ENCODE measurements around the gene MARF1. TPM values are rescaled to one million over a fixed set of nuclear protein-coding genes. Genes with fewer than 3 reads are reported as not detected.
"Not testable (repeated sequence)": the region's sequence is repeated elsewhere in the genome, so short reads cannot be mapped to it uniquely, and the experiment has no call there.

Gene MARF1
- total RNA-seq, 1 donor from 2014 or later = 50.8 TPM

DNA sequence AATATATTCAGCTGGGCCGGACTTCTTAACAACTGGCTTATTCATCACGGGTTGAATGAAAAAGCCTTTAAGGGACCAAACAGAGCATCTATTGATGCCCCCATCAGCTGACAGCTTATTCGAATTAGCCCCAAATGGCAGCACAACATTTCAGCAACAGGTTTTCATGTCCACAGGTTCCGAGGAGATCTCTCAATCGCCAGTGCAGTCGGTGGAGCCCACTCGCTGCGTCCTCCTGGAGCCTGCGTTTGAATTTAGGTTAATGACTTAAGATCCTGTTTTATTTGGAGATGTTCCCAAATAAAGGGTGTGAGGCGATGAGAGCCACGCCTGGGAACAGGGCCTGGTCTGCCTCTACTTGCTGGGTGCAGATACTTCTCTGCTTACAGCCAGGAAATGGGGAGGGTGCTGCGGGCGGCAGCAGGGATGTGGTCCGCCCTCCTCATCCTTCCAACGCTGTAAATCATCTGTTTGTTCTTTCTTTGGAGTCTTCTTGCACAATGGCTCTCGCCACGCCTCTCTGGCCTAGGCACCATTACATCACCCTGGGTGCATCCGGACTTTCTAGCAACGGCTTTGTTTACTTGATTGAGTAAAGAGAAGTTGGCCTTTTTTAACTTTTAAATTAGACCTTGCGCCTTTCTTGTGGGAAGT, 29.7 kb upstream of the MARF1 start:
- TF ChIP-seq, protein P1, sequence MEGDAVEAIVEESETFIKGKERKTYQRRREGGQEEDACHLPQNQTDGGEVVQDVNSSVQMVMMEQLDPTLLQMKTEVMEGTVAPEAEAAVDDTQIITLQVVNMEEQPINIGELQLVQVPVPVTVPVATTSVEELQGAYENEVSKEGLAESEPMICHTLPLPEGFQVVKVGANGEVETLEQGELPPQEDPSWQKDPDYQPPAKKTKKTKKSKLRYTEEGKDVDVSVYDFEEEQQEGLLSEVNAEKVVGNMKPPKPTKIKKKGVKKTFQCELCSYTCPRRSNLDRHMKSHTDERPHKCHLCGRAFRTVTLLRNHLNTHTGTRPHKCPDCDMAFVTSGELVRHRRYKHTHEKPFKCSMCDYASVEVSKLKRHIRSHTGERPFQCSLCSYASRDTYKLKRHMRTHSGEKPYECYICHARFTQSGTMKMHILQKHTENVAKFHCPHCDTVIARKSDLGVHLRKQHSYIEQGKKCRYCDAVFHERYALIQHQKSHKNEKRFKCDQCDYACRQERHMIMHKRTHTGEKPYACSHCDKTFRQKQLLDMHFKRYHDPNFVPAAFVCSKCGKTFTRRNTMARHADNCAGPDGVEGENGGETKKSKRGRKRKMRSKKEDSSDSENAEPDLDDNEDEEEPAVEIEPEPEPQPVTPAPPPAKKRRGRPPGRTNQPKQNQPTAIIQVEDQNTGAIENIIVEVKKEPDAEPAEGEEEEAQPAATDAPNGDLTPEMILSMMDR (IDR thresholded peaks at IDR 0.05) = no peak
- Mint-ChIP-seq H3K9me3 (ENCODE audit: low read depth) (no peaks in the 10 kb centered on the region), H3K27ac (ENCODE audit: unreplicated experiment) (peak overlapping the region; percentile 96), H3K4me3 (ENCODE audit: unreplicated experiment) (peak overlapping the region; percentile 6), H3K4me1 (ENCODE audit: low read depth) (peaks cover 22% of the 10 kb centered on the region), H3K36me3 (ENCODE audit: low read depth) (peaks cover 15% of the 10 kb centered on the region), H3K27me3 (ENCODE audit: low read depth) (no peaks in the 10 kb centered on the region)
- no peak for DNase-seq (ENCODE audit: low spot score)

GRCh38 chr16:15672127-15672513, 29.2 kb upstream of the MARF1 start:
- H3K27me3 Mint-ChIP-seq (ENCODE audit: low read depth); H3K4me3 Mint-ChIP-seq (ENCODE audit: unreplicated experiment); H3K9me3 Mint-ChIP-seq (ENCODE audit: low read depth); DNase-seq (ENCODE audit: low spot score): not testable (repeated sequence)
- Mint-ChIP-seq H3K27ac (ENCODE audit: unreplicated experiment) (peak overlapping the region; percentile 96), H3K4me1 (ENCODE audit: low read depth) (peaks cover 22% of the 10 kb centered on the region), H3K36me3 (ENCODE audit: low read depth) (peaks cover 17% of the 10 kb centered on the region)

DNA sequence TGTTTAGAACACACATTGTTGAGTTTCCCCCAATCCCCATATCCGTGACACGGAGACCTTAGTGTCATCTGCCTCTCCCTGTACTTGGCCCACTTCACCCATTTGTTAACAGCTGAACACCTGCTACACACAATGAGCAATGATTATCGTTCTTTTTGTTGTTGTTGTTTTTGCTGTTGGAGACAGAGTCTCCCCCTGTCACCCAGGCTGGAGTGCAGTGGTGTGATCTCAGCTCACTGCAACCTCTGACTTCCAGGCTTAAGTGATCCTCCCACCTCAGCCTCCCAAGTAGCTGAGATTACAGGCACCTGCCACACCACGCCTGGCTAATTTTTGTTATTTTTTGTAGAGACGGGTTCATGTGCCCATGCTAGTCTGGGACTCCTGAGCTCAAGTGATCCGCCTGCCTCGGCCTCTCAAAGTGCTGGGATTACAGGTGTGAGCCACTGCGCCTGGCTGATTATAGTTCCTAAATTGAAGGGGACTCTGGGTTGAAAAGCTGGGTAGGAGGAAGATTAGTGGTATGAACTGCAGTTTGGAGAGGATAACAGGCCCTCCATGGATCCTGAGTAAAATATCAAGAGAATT, 28.7 kb upstream of the MARF1 start:
- peaks cover 16% of the 10 kb centered on the region for H3K36me3 Mint-ChIP-seq (ENCODE audit: low read depth)

DNA sequence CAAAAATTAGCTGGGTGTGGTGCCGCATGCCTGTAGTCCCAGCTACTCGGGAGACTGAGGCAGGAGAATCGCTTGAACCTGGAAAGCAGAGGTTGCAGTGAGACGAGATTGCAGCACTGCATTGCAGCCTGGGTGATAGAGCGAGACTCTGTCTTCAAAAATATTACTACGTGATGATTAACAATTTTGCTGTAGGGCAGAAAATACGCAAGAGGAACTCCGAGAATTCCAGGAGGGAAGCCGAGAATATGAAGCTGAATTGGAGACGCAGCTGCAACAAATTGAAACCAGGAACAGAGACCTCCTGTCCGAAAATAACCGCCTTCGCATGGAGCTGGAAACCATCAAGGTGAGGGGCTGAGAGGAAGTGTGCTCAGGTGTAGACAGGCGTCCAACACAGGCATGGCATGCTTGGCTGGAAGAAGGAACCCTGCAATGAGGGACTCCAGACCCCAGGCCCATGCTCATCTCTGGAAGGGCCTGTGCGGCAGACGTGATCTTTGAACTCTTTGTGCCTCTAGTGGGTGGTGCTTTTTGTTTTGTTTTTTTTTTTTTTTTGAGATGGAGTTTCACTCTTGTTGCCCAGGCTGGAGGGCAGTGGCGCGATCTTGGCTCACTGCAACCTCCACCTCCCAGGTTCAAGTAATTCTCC, 24.3 kb upstream of the MARF1 start:
- Mint-ChIP-seq H3K36me3 (ENCODE audit: low read depth) (peaks cover 18% of the 10 kb centered on the region), H3K27ac (ENCODE audit: unreplicated experiment) (no peak overlapping the region), H3K4me1 (ENCODE audit: low read depth) (peaks cover 5% of the 10 kb centered on the region), H3K27me3 (ENCODE audit: low read depth) (no peaks in the 10 kb centered on the region), H3K9me3 (ENCODE audit: low read depth) (no peaks in the 10 kb centered on the region), H3K4me3 (ENCODE audit: unreplicated experiment) (no peak overlapping the region)
- TF ChIP-seq, protein P1 (IDR thresholded peaks at IDR 0.05) = no peak
- no peak for DNase-seq (ENCODE audit: low spot score)

More for the DNA sequence above, 28.7 kb upstream of the MARF1 start:
- Mint-ChIP-seq H3K9me3 (ENCODE audit: low read depth) (no peaks in the 10 kb centered on the region), H3K4me3 (ENCODE audit: unreplicated experiment) (no peak overlapping the region), H3K27me3 (ENCODE audit: low read depth) (no peaks in the 10 kb centered on the region), H3K4me1 (ENCODE audit: low read depth) (peaks cover 22% of the 10 kb centered on the region), H3K27ac (ENCODE audit: unreplicated experiment) (peak overlapping the region; percentile 96)
- DNase-seq (ENCODE audit: low spot score) = no peak
- TF ChIP-seq, protein P1 (IDR thresholded peaks at IDR 0.05) = no peak

DNA sequence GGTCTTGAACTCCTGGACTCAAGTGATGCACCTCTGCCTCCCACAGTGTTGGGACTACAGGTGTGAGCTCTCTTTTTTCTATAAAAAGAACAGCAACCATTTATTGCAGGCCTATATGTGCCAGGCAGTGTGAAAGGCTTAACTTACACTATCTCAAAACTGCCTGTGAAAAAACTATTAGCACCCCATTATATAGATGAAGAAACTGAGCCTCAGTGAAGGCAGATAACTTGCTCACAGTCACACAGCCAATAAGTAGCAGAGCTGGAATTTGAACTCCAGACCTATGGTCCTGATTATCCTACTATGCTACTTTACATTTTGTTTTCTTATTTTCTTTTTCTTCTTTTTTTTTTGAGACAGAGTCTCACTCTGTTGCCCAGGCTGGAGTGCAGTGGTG, 22.2 kb upstream of the MARF1 start:
- no peaks in the 10 kb centered on the region for H3K9me3 Mint-ChIP-seq (ENCODE audit: low read depth)
- H3K36me3 Mint-ChIP-seq (ENCODE audit: low read depth) = peaks cover 19% of the 10 kb centered on the region
- no peak overlapping the region for H3K4me3 Mint-ChIP-seq (ENCODE audit: unreplicated experiment)
- H3K27me3 Mint-ChIP-seq (ENCODE audit: low read depth) = no peaks in the 10 kb centered on the region
- H3K27ac Mint-ChIP-seq (ENCODE audit: unreplicated experiment) = no peak overlapping the region
- peaks cover 6% of the 10 kb centered on the region for H3K4me1 Mint-ChIP-seq (ENCODE audit: low read depth)
- TF ChIP-seq, protein P1 (IDR thresholded peaks at IDR 0.05) = no peak
- no peak for DNase-seq (ENCODE audit: low spot score)
